ENCODE measurements around the gene GPR160.

GPR160 gene

GRCh38 chr3:170064108-170064507, 26.3 kb downstream of the GPR160 start:
- Histone ChIP-seq H3K4me1 (ENCODE audit: control insufficient read depth, insufficient read depth, low read length, poor library complexity, severe bottlenecking) (no peaks in the 10 kb centered on the region), H3K27ac (ENCODE audit: low read depth, low read length, severe bottlenecking) (no peak overlapping the region), H3K9me3 (ENCODE audit: control insufficient read depth, low read length) (no peaks in the 10 kb centered on the region), H3K36me3 (ENCODE audit: control insufficient read depth, insufficient read depth, low read length) (no peaks in the 10 kb centered on the region), H3K4me3 (ENCODE audit: extremely low read depth, insufficient read depth, low read length, poor library complexity, severe bottlenecking) (no peak overlapping the region)
- WGBS, 2 experiments (ENCODE audit: insufficient coverage in 2 of 2): 90 to 93% methylated on average over 13 to 15 of the region's 18 CpGs

- Histone ChIP-seq H3K27ac (ENCODE audit: low read depth, low read length, severe bottlenecking) (no peak overlapping the region), H3K36me3 (ENCODE audit: control insufficient read depth, insufficient read depth, low read length) (peaks cover 4% of the 10 kb centered on the region), H3K9me3 (ENCODE audit: control insufficient read depth, low read length) (no peaks in the 10 kb centered on the region), H3K4me1 (ENCODE audit: control insufficient read depth, insufficient read depth, low read length, poor library complexity, severe bottlenecking) (no peaks in the 10 kb centered on the region), H3K4me3 (ENCODE audit: extremely low read depth, insufficient read depth, low read length, poor library complexity, severe bottlenecking) (no peak overlapping the region)
- 0% methylated on average over 1 of the region's 4 CpGs for WGBS, 2 experiments (ENCODE audit: insufficient coverage in 2 of 2)
These were observed 37.8 kb downstream of the GPR160 start for GRCh38 chr3:170075441-170076091.

DNA sequence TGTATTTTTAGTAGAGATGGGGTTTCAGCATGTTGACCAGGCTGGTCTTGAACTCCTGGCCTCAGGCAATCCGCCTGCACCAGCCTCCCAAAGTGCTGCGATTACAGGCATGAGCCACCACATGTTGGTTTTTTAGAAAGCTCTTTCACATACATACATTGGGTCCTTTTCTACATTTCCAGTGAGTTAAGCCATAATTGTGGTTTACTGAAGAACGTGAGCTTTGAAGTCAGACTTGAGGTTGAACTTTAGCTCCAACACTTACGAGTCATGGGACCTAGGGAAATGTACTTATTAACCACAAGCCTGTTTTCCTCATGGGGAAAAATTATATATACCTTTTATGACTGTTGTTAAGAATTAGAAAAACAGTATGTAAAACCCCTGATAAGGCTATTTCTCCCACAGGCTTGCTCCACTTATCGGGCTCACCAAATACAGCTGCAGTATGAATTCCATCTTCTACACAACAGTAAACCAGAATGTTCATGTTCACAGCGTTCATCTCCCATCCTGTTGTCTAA, 39.0 kb downstream of the GPR160 start:
- Histone ChIP-seq H3K36me3 (ENCODE audit: control insufficient read depth, insufficient read depth, low read length) (peaks cover 4% of the 10 kb centered on the region), H3K4me1 (ENCODE audit: control insufficient read depth, insufficient read depth, low read length, poor library complexity, severe bottlenecking) (no peaks in the 10 kb centered on the region), H3K27ac (ENCODE audit: low read depth, low read length, severe bottlenecking) (no peak overlapping the region), H3K4me3 (ENCODE audit: extremely low read depth, insufficient read depth, low read length, poor library complexity, severe bottlenecking) (no peak overlapping the region), H3K9me3 (ENCODE audit: control insufficient read depth, low read length) (no peaks in the 10 kb centered on the region)
- 88 to 92% methylated on average over 3 to 5 of the region's 6 CpGs for WGBS, 2 experiments (ENCODE audit: insufficient coverage in 2 of 2)

- WGBS, 2 experiments (ENCODE audit: insufficient coverage in 2 of 2): 90 to 94% methylated on average over 10 of the region's 10 CpGs
- Histone ChIP-seq H3K27ac (ENCODE audit: low read depth, low read length, severe bottlenecking) (no peak overlapping the region), H3K4me1 (ENCODE audit: control insufficient read depth, insufficient read depth, low read length, poor library complexity, severe bottlenecking) (no peaks in the 10 kb centered on the region), H3K36me3 (ENCODE audit: control insufficient read depth, insufficient read depth, low read length) (peaks cover 4% of the 10 kb centered on the region), H3K4me3 (ENCODE audit: extremely low read depth, insufficient read depth, low read length, poor library complexity, severe bottlenecking) (no peak overlapping the region), H3K9me3 (ENCODE audit: control insufficient read depth, low read length) (no peaks in the 10 kb centered on the region)
These were observed 39.6 kb downstream of the GPR160 start for GRCh38 chr3:170077361-170077760.

GRCh38 chr3:170078620-170079281, 41.0 kb downstream of the GPR160 start:
- no peaks in the 10 kb centered on the region for H3K4me1 ChIP-seq (ENCODE audit: control insufficient read depth, insufficient read depth, low read length, poor library complexity, severe bottlenecking)
- 82 to 86% methylated on average over 7 to 8 of the region's 13 CpGs for WGBS, 2 experiments (ENCODE audit: insufficient coverage in 2 of 2)
- H3K9me3 ChIP-seq (ENCODE audit: control insufficient read depth, low read length): no peaks in the 10 kb centered on the region
- no peak overlapping the region for H3K4me3 ChIP-seq (ENCODE audit: extremely low read depth, insufficient read depth, low read length, poor library complexity, severe bottlenecking)
- no peak overlapping the region for H3K27ac ChIP-seq (ENCODE audit: low read depth, low read length, severe bottlenecking)
- H3K36me3 ChIP-seq (ENCODE audit: control insufficient read depth, insufficient read depth, low read length): peaks cover 4% of the 10 kb centered on the region

- Histone ChIP-seq H3K4me3 (ENCODE audit: extremely low read depth, insufficient read depth, low read length, poor library complexity, severe bottlenecking) (no peak overlapping the region), H3K36me3 (ENCODE audit: control insufficient read depth, insufficient read depth, low read length) (peaks cover 4% of the 10 kb centered on the region), H3K27ac (ENCODE audit: low read depth, low read length, severe bottlenecking) (no peak overlapping the region), H3K4me1 (ENCODE audit: control insufficient read depth, insufficient read depth, low read length, poor library complexity, severe bottlenecking) (no peaks in the 10 kb centered on the region), H3K9me3 (ENCODE audit: control insufficient read depth, low read length) (no peaks in the 10 kb centered on the region)
- WGBS, 2 experiments (ENCODE audit: insufficient coverage in 2 of 2): 85 to 89% methylated on average over 2 of the region's 2 CpGs
These were observed 41.9 kb downstream of the GPR160 start for GRCh38 chr3:170079536-170080165.

GRCh38 chr3:170080605-170081004, 42.8 kb downstream of the GPR160 start:
- no peaks in the 10 kb centered on the region for H3K9me3 ChIP-seq (ENCODE audit: control insufficient read depth, low read length)
- no peak overlapping the region for H3K27ac ChIP-seq (ENCODE audit: low read depth, low read length, severe bottlenecking)
- peaks cover 8% of the 10 kb centered on the region for H3K36me3 ChIP-seq (ENCODE audit: control insufficient read depth, insufficient read depth, low read length)
- no peaks in the 10 kb centered on the region for H3K4me1 ChIP-seq (ENCODE audit: control insufficient read depth, insufficient read depth, low read length, poor library complexity, severe bottlenecking)
- WGBS, 2 experiments (ENCODE audit: insufficient coverage in 2 of 2): 76 to 96% methylated on average over 2 of the region's 4 CpGs
- H3K4me3 ChIP-seq (ENCODE audit: extremely low read depth, insufficient read depth, low read length, poor library complexity, severe bottlenecking): no peak overlapping the region

DNA sequence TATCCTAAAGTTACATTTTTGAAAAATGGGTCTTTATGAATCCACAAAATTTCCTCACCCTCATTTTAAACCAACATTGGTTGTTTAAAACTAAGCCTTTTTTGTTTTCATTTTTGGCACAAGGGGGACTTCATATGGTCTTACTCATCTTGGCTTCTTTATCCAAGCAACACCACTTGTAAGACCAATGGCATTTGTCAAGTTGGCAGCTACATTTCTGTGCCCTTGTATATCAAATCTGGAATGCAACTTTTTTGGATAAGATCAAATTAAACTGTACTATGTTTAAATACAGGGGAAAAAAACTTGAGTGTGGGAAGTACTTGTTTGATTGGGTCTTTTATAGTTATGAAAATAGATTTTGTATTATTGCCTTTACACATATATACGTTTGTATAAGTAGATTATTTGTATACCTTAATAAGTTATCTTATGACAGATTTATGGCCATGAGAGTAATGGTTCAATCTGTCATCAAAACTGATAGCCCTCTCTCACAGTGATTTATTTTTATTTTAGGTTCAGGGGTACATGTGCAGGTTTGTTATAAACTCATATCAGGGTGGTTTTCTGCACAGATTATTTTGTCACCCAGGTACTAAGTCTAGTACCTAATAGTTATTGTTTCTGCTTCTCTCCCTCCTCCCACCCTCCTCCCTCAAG, 43.4 kb downstream of the GPR160 start:
- no peaks in the 10 kb centered on the region for H3K9me3 ChIP-seq (ENCODE audit: control insufficient read depth, low read length)
- no peak overlapping the region for H3K4me3 ChIP-seq (ENCODE audit: extremely low read depth, insufficient read depth, low read length, poor library complexity, severe bottlenecking)
- peaks cover 9% of the 10 kb centered on the region for H3K36me3 ChIP-seq (ENCODE audit: control insufficient read depth, insufficient read depth, low read length)
- H3K27ac ChIP-seq (ENCODE audit: low read depth, low read length, severe bottlenecking): no peak overlapping the region
- no CpG with 5 or more reads among the region's 1 CpG for WGBS, 2 experiments (ENCODE audit: insufficient coverage in 2 of 2)
- no peaks in the 10 kb centered on the region for H3K4me1 ChIP-seq (ENCODE audit: control insufficient read depth, insufficient read depth, low read length, poor library complexity, severe bottlenecking)

- H3K36me3 ChIP-seq (ENCODE audit: control insufficient read depth, insufficient read depth, low read length): peaks cover 5% of the 10 kb centered on the region
- no peaks in the 10 kb centered on the region for H3K9me3 ChIP-seq (ENCODE audit: control insufficient read depth, low read length)
- no peak overlapping the region for H3K27ac ChIP-seq (ENCODE audit: low read depth, low read length, severe bottlenecking)
- no peaks in the 10 kb centered on the region for H3K4me1 ChIP-seq (ENCODE audit: control insufficient read depth, insufficient read depth, low read length, poor library complexity, severe bottlenecking)
- no peak overlapping the region for H3K4me3 ChIP-seq (ENCODE audit: extremely low read depth, insufficient read depth, low read length, poor library complexity, severe bottlenecking)
- 80% methylated on average over 1 of the region's 1 CpG; no CpG with 5 or more reads in 1 of the 2 experiments for WGBS, 2 experiments (ENCODE audit: insufficient coverage in 2 of 2)
These were observed 45.5 kb downstream of the GPR160 start for GRCh38 chr3:170083343-170083742.

GRCh38 chr3:170085396-170085795, 47.6 kb downstream of the GPR160 start:
- no peaks in the 10 kb centered on the region for H3K9me3 ChIP-seq (ENCODE audit: control insufficient read depth, low read length)
- H3K4me3 ChIP-seq (ENCODE audit: extremely low read depth, insufficient read depth, low read length, poor library complexity, severe bottlenecking): no peak overlapping the region
- no peak overlapping the region for H3K27ac ChIP-seq (ENCODE audit: low read depth, low read length, severe bottlenecking)
- 100% methylated on average over 2 to 3 of the region's 6 CpGs for WGBS, 2 experiments (ENCODE audit: insufficient coverage in 2 of 2)
- H3K36me3 ChIP-seq (ENCODE audit: control insufficient read depth, insufficient read depth, low read length): peaks cover 5% of the 10 kb centered on the region
- no peaks in the 10 kb centered on the region for H3K4me1 ChIP-seq (ENCODE audit: control insufficient read depth, insufficient read depth, low read length, poor library complexity, severe bottlenecking)
